HG02943 (cell line): Measurements from ENCODE around the gene TMEM141.
"Not testable (repeated sequence)": the region's sequence is repeated elsewhere in the genome, so short reads cannot be mapped to it uniquely, and the experiment has no call there.

Source experiments
- ATAC-seq: cut with Tn5 transposase; IDR thresholded peaks from one replicate; pipeline ENCODE4 v1.9.1; 2021; ENCODE audit warnings: mild to moderate bottlenecking, low read depth, moderate library complexity; ENCODE audit not compliant: unreplicated experiment

Gene TMEM141

GRCh38 chr9:136829981-136830885 is 39.1 kb downstream of the TMEM141 start:
- no peak for ATAC-seq

GRCh38 chr9:136831002-136831719 is 40.0 kb downstream of the TMEM141 start:
- ATAC-seq = no peak

GRCh38 chr9:136831720-136832104 is 40.6 kb downstream of the TMEM141 start:
- ATAC-seq = no peak

- ATAC-seq = no peak
Observed at GRCh38 chr9:136832581-136832980, 41.4 kb downstream of the TMEM141 start.

- ATAC-seq = not testable (repeated sequence)
Observed at GRCh38 chr9:136833381-136834048, 42.4 kb downstream of the TMEM141 start.

GRCh38 chr9:136835162-136835931 is 44.2 kb downstream of the TMEM141 start:
- ATAC-seq = no peak

GRCh38 chr9:136835932-136836904 is 45.1 kb downstream of the TMEM141 start:
- ATAC-seq = no peak

- no peak for ATAC-seq
Observed at GRCh38 chr9:136837146-136837855, 46.2 kb downstream of the TMEM141 start.

GRCh38 chr9:136837856-136838277 is 46.7 kb downstream of the TMEM141 start:
- ATAC-seq = not testable (repeated sequence)

GRCh38 chr9:136838314-136839228 is 47.4 kb downstream of the TMEM141 start:
- no peak for ATAC-seq

- ATAC-seq = no peak
Observed at GRCh38 chr9:136839229-136840139, 48.3 kb downstream of the TMEM141 start.

- no peak for ATAC-seq
Observed at GRCh38 chr9:136840140-136840876, 49.2 kb downstream of the TMEM141 start.

- no peak for ATAC-seq
Observed at GRCh38 chr9:136840877-136841645, 49.9 kb downstream of the TMEM141 start.

GRCh38 chr9:136841646-136842379 is 50.7 kb downstream of the TMEM141 start:
- ATAC-seq = not testable (repeated sequence)
